Pons (tissue), 1 donor: ENCODE measurements around the gene PRAC2.

Experiments used
- DNase-seq: peaks from one replicate; pipeline ENCODE4 v3.0.0-alpha.2; 2016; ENCODE audit warnings: low spot score

The PRAC2 gene

GRCh38 chr17:48755356-48755755 is 32.4 kb downstream of the PRAC2 start:
- peak; percentile 6 for DNase-seq

GRCh38 chr17:48756830-48757251 is 33.9 kb downstream of the PRAC2 start:
- DNase-seq, result peak; percentile 24

GRCh38 chr17:48757524-48757961 is 34.6 kb downstream of the PRAC2 start:
- no peak for DNase-seq

GRCh38 chr17:48759288-48759687 is 36.3 kb downstream of the PRAC2 start:
- no peak for DNase-seq

- DNase-seq, result no peak
These were observed 37.4 kb downstream of the PRAC2 start for GRCh38 chr17:48760411-48760810.

DNA sequence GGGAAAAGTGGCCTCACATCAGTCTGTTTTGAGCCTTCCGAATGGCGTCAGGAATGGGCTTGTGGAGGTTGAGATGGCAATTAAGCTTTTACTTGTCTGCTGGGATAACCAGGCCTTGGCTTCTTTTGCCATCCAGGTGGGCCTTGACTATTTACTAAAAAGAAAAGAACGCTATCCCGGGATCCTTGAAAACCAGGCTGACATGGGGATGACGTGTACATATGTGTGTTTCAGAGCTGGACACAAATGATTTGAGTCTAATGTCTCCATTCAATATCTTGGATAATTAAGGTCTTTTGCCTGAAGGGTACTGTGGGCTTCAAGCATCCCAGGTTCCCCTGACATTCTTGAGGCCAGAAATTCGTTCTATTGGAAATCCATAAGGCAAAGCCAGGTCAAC is 38.1 kb downstream of the PRAC2 start:
- no peak for DNase-seq

DNA sequence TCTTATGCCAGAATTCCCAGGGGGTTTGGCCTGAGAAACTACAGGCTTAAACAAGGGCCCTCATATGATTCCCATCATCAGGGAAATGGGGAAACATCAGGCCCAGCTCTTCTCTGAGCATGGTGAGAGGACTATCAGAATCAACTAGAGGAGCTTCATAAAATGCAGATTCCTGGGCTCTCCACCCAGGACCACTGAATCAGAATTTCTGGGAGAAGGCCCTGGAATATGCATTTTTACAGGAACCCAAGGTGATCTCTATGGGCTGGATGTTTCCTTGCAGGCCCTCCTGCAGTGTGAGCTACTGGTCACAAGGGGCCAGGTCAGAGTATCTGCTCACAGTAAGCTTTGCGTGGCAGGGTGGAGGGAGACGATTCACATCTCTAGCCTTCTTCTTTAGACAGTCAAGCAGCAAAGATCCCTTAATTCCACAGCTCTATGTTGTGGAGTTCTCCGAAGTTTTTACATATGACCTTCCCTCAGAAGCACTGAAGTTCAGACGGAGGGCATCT is 44.3 kb downstream of the PRAC2 start:
- DNase-seq, result no peak

- DNase-seq, result peak; percentile 28
These were observed 46.2 kb downstream of the PRAC2 start for GRCh38 chr17:48769009-48769675.

DNA sequence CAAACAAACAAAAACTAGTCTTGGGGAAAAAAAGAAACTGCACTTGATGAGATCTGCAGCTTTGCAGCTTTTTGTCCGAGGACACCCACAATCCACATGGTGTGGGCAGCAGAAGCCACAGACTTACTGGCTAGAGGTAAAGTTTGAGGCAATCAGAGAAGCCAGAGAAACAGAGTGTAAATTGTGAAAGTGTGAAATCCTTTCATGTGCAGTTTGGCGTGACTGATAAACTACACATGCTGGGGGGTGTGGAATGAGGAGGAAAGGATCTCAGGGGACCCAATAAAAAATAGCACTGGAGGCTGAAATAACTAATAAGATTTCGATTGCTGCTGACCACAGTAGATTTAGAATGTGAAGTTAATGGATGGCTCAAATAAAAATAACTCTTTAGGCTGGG is 48.0 kb downstream of the PRAC2 start:
- no peak for DNase-seq

- DNase-seq, result no peak
These were observed 50.3 kb downstream of the PRAC2 start for GRCh38 chr17:48773245-48773644.
